Measurements from ENCODE around the gene STARD5.
A peak's percentile ranks its signal among the peaks of the same experiment; 100 is the strongest.

Gene STARD5

GRCh38 chr15:81339321-81339720 is 15.4 kb upstream of the STARD5 start:
- no peak overlapping the region for H3K9ac ChIP-seq
- H3K4me1 ChIP-seq: peaks cover 12% of the 10 kb centered on the region
- no peaks in the 10 kb centered on the region for H3K79me2 ChIP-seq
- H2AFZ ChIP-seq: no peak overlapping the region
- no peak overlapping the region for H3K4me2 ChIP-seq (ENCODE audit: low read length)
- no peaks in the 10 kb centered on the region for H3K27me3 ChIP-seq (ENCODE audit: control insufficient read depth, insufficient read depth, low read length)
- no peak overlapping the region for H3K27ac ChIP-seq
- TF ChIP-seq, protein P1, sequence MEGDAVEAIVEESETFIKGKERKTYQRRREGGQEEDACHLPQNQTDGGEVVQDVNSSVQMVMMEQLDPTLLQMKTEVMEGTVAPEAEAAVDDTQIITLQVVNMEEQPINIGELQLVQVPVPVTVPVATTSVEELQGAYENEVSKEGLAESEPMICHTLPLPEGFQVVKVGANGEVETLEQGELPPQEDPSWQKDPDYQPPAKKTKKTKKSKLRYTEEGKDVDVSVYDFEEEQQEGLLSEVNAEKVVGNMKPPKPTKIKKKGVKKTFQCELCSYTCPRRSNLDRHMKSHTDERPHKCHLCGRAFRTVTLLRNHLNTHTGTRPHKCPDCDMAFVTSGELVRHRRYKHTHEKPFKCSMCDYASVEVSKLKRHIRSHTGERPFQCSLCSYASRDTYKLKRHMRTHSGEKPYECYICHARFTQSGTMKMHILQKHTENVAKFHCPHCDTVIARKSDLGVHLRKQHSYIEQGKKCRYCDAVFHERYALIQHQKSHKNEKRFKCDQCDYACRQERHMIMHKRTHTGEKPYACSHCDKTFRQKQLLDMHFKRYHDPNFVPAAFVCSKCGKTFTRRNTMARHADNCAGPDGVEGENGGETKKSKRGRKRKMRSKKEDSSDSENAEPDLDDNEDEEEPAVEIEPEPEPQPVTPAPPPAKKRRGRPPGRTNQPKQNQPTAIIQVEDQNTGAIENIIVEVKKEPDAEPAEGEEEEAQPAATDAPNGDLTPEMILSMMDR (IDR thresholded peaks at IDR 0.05): no peak
- no peaks in the 10 kb centered on the region for H3K36me3 ChIP-seq (ENCODE audit: control insufficient read depth, insufficient read depth, low read length)
- no peak overlapping the region for H3K4me3 ChIP-seq (ENCODE audit: low read depth, low read length)
- no peaks in the 10 kb centered on the region for H3K9me3 ChIP-seq (ENCODE audit: control insufficient read depth, low read length)

DNA sequence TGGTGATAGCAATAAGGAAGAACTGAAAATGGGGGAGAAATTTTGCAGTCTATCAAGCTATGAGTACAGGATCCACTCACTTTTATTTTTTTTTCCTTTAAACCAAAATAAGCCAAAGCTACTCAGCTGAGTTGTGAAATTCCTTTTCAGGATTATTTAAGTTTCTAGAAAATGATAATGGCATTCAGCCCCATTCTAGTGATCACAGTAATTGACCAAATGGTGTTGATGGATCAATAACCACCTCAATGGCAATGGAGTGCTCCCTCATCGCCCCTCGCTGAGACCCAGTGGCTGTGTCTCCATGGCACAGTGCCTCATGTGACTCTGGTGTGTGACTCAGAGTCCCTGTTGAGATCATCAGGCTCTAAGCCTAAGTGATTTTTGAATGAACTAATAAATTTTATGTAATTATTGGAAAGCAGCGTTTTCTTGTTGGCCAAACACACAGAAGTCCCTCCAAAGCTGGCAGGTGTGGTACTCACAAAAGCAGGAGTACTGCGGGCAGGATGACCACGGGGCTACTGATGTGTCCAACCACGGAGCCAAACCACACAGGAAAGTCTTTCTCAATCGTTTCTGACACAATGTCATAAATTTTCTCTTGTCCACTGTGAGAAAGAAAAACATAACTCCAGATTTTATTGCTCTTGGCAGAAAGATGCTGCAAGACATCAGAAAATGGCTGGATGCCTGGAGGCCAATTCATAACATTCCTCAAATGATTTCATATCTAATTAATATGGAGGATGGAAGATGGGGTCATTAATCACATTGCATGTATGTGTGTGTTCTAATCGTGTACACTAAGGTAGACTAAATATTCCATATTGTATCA is 14.4 kb upstream of the STARD5 start:
- Histone ChIP-seq H3K4me2 (ENCODE audit: low read length) (no peak overlapping the region), H3K9me3 (ENCODE audit: control insufficient read depth, low read length) (no peaks in the 10 kb centered on the region), H3K9ac (no peak overlapping the region), H3K79me2 (no peaks in the 10 kb centered on the region), H3K4me1 (peaks cover 12% of the 10 kb centered on the region), H2AFZ (no peak overlapping the region), H3K27me3 (ENCODE audit: control insufficient read depth, insufficient read depth, low read length) (no peaks in the 10 kb centered on the region), H3K27ac (peak overlapping the region; percentile 62), H3K4me3 (ENCODE audit: low read depth, low read length) (no peak overlapping the region), H3K36me3 (ENCODE audit: control insufficient read depth, insufficient read depth, low read length) (no peaks in the 10 kb centered on the region)
- TF ChIP-seq, protein P1 (IDR thresholded peaks at IDR 0.05): no peak

DNA sequence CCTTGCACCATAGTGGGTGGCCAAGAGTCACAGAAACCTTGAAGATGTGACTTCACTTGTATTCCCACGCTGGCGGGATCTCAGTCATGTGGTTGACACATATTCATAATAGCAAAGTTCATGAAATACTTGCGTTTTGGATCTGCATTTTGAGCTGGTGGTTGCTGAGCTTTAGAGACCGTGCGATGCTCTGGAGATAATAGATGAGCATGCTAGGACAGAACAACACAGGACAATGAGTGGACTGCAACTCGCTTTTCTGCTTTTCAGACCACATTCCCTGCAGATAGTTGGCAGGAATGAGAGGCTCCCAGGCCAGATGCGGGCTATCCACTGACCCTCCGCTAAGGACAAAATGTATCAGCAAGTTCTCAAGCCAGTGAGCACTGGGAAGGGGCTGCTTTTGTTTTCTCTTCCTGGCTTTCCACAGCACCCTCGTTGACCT is 13.8 kb upstream of the STARD5 start:
- H3K4me3 ChIP-seq (ENCODE audit: low read depth, low read length): no peak overlapping the region
- TF ChIP-seq, protein P1 (IDR thresholded peaks at IDR 0.05): no peak
- H3K4me1 ChIP-seq: peaks cover 12% of the 10 kb centered on the region
- H3K4me2 ChIP-seq (ENCODE audit: low read length): no peak overlapping the region
- H3K36me3 ChIP-seq (ENCODE audit: control insufficient read depth, insufficient read depth, low read length): no peaks in the 10 kb centered on the region
- H3K27ac ChIP-seq: peak overlapping the region; percentile 57
- no peaks in the 10 kb centered on the region for H3K27me3 ChIP-seq (ENCODE audit: control insufficient read depth, insufficient read depth, low read length)
- no peak overlapping the region for H3K9ac ChIP-seq
- H2AFZ ChIP-seq: no peak overlapping the region
- no peaks in the 10 kb centered on the region for H3K9me3 ChIP-seq (ENCODE audit: control insufficient read depth, low read length)
- H3K79me2 ChIP-seq: no peaks in the 10 kb centered on the region

GRCh38 chr15:81337241-81337640 is 13.3 kb upstream of the STARD5 start:
- H3K9me3 ChIP-seq (ENCODE audit: control insufficient read depth, low read length): no peaks in the 10 kb centered on the region
- H3K4me2 ChIP-seq (ENCODE audit: low read length): no peak overlapping the region
- no peaks in the 10 kb centered on the region for H3K27me3 ChIP-seq (ENCODE audit: control insufficient read depth, insufficient read depth, low read length)
- no peak overlapping the region for H3K9ac ChIP-seq
- H2AFZ ChIP-seq: no peak overlapping the region
- no peak overlapping the region for H3K4me3 ChIP-seq (ENCODE audit: low read depth, low read length)
- no peaks in the 10 kb centered on the region for H3K79me2 ChIP-seq
- peak overlapping the region; percentile 57 for H3K27ac ChIP-seq
- TF ChIP-seq, protein P1 (IDR thresholded peaks at IDR 0.05): no peak
- H3K4me1 ChIP-seq: peaks cover 12% of the 10 kb centered on the region
- no peaks in the 10 kb centered on the region for H3K36me3 ChIP-seq (ENCODE audit: control insufficient read depth, insufficient read depth, low read length)

DNA sequence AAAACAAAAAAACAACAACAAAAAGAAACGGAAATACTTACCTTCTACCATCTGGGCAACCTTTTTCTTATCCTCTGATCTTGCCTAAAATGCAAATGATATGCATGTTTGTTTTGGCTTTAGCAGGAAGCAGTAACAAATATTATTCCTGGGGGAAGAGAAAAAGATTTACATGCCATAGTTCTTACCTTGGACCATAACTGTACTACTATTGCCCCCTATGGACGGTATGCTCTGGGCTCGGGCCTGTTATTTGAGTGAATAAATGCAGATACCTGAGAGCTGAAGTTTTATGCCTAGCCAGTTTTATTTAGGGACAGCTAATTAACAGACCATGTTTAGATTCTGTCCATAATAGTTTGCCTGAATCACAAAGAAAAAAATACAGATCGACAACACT is 12.6 kb upstream of the STARD5 start:
- no peaks in the 10 kb centered on the region for H3K79me2 ChIP-seq
- H3K9ac ChIP-seq: no peak overlapping the region
- no peaks in the 10 kb centered on the region for H3K27me3 ChIP-seq (ENCODE audit: control insufficient read depth, insufficient read depth, low read length)
- H3K9me3 ChIP-seq (ENCODE audit: control insufficient read depth, low read length): no peaks in the 10 kb centered on the region
- peaks cover 12% of the 10 kb centered on the region for H3K4me1 ChIP-seq
- no peak overlapping the region for H3K4me3 ChIP-seq (ENCODE audit: low read depth, low read length)
- H3K27ac ChIP-seq: no peak overlapping the region
- H3K36me3 ChIP-seq (ENCODE audit: control insufficient read depth, insufficient read depth, low read length): no peaks in the 10 kb centered on the region
- H2AFZ ChIP-seq: no peak overlapping the region
- TF ChIP-seq, protein P1 (IDR thresholded peaks at IDR 0.05): no peak
- no peak overlapping the region for H3K4me2 ChIP-seq (ENCODE audit: low read length)
